Stimulated activated naive CD8-positive, alpha-beta T cell treated with anti-CD3 and anti-CD28 coated beads, Interleukin-15, amount 100 ng/mL, for 72 hours (primary cell): ENCODE results near the gene TBCD.

Experiments used
- ATAC-seq: fragments of 150-1000 bp; cut with Tn5 transposase; 2 replicates; pipeline ENCODE4 v1.10.0; 2021; ENCODE audit warnings: mild to moderate bottlenecking, moderate library complexity
- DNase-seq, 2 donors: peaks; one replicate each; pipeline ENCODE4 v3.0.0; 2021 to 2022
- H3K27ac Mint-ChIP-seq, 2 donors: one replicate each; pipeline ENCODE4 v1.8.0; 2022; ENCODE audit warnings: mild to moderate bottlenecking in 2 of 2, mixed read lengths in 2 of 2, moderate library complexity in 2 of 2
- H3K27me3 Mint-ChIP-seq: one replicate; pipeline ENCODE4 v1.8.0; 2022; ENCODE audit warnings: mixed read lengths
- H3K4me1 Mint-ChIP-seq: one replicate; pipeline ENCODE4 v1.8.0; 2022; ENCODE audit warnings: mild to moderate bottlenecking, mixed read lengths
- H3K4me3 Mint-ChIP-seq, 2 donors: one replicate each; pipeline ENCODE4 v1.8.0; 2022; ENCODE audit warnings: mild to moderate bottlenecking in 2 of 2, mixed read lengths in 2 of 2, moderate library complexity in 1 of 2
- H3K9me3 Mint-ChIP-seq, 2 donors: one replicate each; pipeline ENCODE4 v1.8.0; 2022; ENCODE audit warnings: mixed read lengths in 2 of 2

TBCD gene

GRCh38 chr17:82900741-82901140 lies 148.9 kb downstream of the TBCD start:
- ATAC-seq (no peak), DNase-seq (no peak)
- H3K4me1 Mint-ChIP-seq, result peaks cover 12% of the 10 kb centered on the region
- no peak overlapping the region for H3K4me3 Mint-ChIP-seq
- H3K27ac Mint-ChIP-seq, result no peak overlapping the region
- H3K9me3 Mint-ChIP-seq, result no peaks in the 10 kb centered on the region
- H3K27me3 Mint-ChIP-seq, result no peaks in the 10 kb centered on the region

- ATAC-seq, result no peak
- Mint-ChIP-seq H3K27ac (no peak overlapping the region), H3K4me1 (peaks cover 12% of the 10 kb centered on the region), H3K9me3 (no peaks in the 10 kb centered on the region), H3K27me3 (no peaks in the 10 kb centered on the region), H3K4me3 (no peak overlapping the region)
- DNase-seq, result no peak
Measured at GRCh38 chr17:82901356-82901755, 149.5 kb downstream of the TBCD start.

GRCh38 chr17:82901856-82902255 lies 150.0 kb downstream of the TBCD start:
- Mint-ChIP-seq H3K4me3 (no peak overlapping the region), H3K4me1 (peaks cover 12% of the 10 kb centered on the region), H3K27me3 (no peaks in the 10 kb centered on the region), H3K27ac (no peak overlapping the region), H3K9me3 (no peaks in the 10 kb centered on the region)
- DNase-seq (no peak), ATAC-seq (no peak)

- Mint-ChIP-seq H3K4me1 (peaks cover 21% of the 10 kb centered on the region), H3K4me3 (no peak overlapping the region), H3K9me3 (no peaks in the 10 kb centered on the region), H3K27ac (peak overlapping the region in 1 of 2 donors; percentile 31), H3K27me3 (no peaks in the 10 kb centered on the region)
- no peak for DNase-seq
- ATAC-seq, result no peak
Measured at GRCh38 chr17:82902972-82903874, 151.4 kb downstream of the TBCD start.

- ATAC-seq, result peak; percentile 18
- H3K4me1 Mint-ChIP-seq, result peaks cover 28% of the 10 kb centered on the region
- H3K27me3 Mint-ChIP-seq, result no peaks in the 10 kb centered on the region
- no peak overlapping the region for H3K27ac Mint-ChIP-seq
- no peak for DNase-seq
- no peaks in the 10 kb centered on the region for H3K9me3 Mint-ChIP-seq
- no peak overlapping the region for H3K4me3 Mint-ChIP-seq
Measured at GRCh38 chr17:82905130-82905529, 153.3 kb downstream of the TBCD start.

GRCh38 chr17:82907797-82908542 lies 156.1 kb downstream of the TBCD start:
- DNase-seq (no peak), ATAC-seq (no peak)
- Mint-ChIP-seq H3K27me3 (no peaks in the 10 kb centered on the region), H3K4me3 (no peak overlapping the region), H3K9me3 (no peaks in the 10 kb centered on the region), H3K27ac (peak overlapping the region in 1 of 2 donors; percentile 27), H3K4me1 (peaks cover 25% of the 10 kb centered on the region)

GRCh38 chr17:82908543-82909160 lies 156.8 kb downstream of the TBCD start:
- no peak overlapping the region for H3K27ac Mint-ChIP-seq
- no peak for DNase-seq
- peaks cover 25% of the 10 kb centered on the region for H3K4me1 Mint-ChIP-seq
- H3K4me3 Mint-ChIP-seq, result no peak overlapping the region
- H3K9me3 Mint-ChIP-seq, result no peaks in the 10 kb centered on the region
- no peak for ATAC-seq
- H3K27me3 Mint-ChIP-seq, result no peaks in the 10 kb centered on the region

- DNase-seq (peak in 1 of 2 donors; percentile 37), ATAC-seq (peak; percentile 74)
- no peak overlapping the region for H3K27ac Mint-ChIP-seq
Measured at GRCh38 chr17:82909322-82909904, 157.5 kb downstream of the TBCD start.

GRCh38 chr17:82910041-82910481 lies 158.2 kb downstream of the TBCD start:
- Mint-ChIP-seq H3K4me3 (no peak overlapping the region), H3K27ac (no peak overlapping the region), H3K27me3 (no peaks in the 10 kb centered on the region), H3K4me1 (peaks cover 25% of the 10 kb centered on the region), H3K9me3 (no peaks in the 10 kb centered on the region)
- DNase-seq (no peak), ATAC-seq (peak; percentile 10)

More at GRCh38 chr17:82909322-82909904, 157.5 kb downstream of the TBCD start:
- Mint-ChIP-seq H3K4me1 (peaks cover 25% of the 10 kb centered on the region), H3K9me3 (no peaks in the 10 kb centered on the region), H3K4me3 (peak overlapping the region; percentile 2 to 56), H3K27me3 (no peaks in the 10 kb centered on the region)

- Mint-ChIP-seq H3K27me3 (no peaks in the 10 kb centered on the region), H3K4me1 (peaks cover 27% of the 10 kb centered on the region), H3K9me3 (no peaks in the 10 kb centered on the region), H3K27ac (peak overlapping the region in 1 of 2 donors; percentile 90), H3K4me3 (peak overlapping the region in 1 of 2 donors; percentile 21)
- no peak for ATAC-seq
- no peak for DNase-seq
Measured at GRCh38 chr17:82910770-82911169, 158.9 kb downstream of the TBCD start.

- peaks cover 35% of the 10 kb centered on the region for H3K4me1 Mint-ChIP-seq
- no peak for DNase-seq
- ATAC-seq, result no peak
- peak overlapping the region; percentile 21 to 55 for H3K27ac Mint-ChIP-seq
- no peaks in the 10 kb centered on the region for H3K9me3 Mint-ChIP-seq
- H3K4me3 Mint-ChIP-seq, result no peak overlapping the region
- no peaks in the 10 kb centered on the region for H3K27me3 Mint-ChIP-seq
Measured at GRCh38 chr17:82911822-82912221, 160.0 kb downstream of the TBCD start.

- ATAC-seq (no peak), DNase-seq (no peak)
- H3K4me1 Mint-ChIP-seq, result peaks cover 33% of the 10 kb centered on the region
- H3K27me3 Mint-ChIP-seq, result no peaks in the 10 kb centered on the region
- H3K9me3 Mint-ChIP-seq, result no peaks in the 10 kb centered on the region
- no peak overlapping the region for H3K4me3 Mint-ChIP-seq
- H3K27ac Mint-ChIP-seq, result no peak overlapping the region
Measured at GRCh38 chr17:82912484-82913089, 160.7 kb downstream of the TBCD start.

- H3K27ac Mint-ChIP-seq, result no peak overlapping the region
Measured at GRCh38 chr17:82913304-82914043, 161.6 kb downstream of the TBCD start.

GRCh38 chr17:82914375-82914774 lies 162.5 kb downstream of the TBCD start:
- no peaks in the 10 kb centered on the region for H3K9me3 Mint-ChIP-seq
- no peaks in the 10 kb centered on the region for H3K27me3 Mint-ChIP-seq
- peaks cover 15% of the 10 kb centered on the region for H3K4me1 Mint-ChIP-seq
- ATAC-seq, result no peak
- DNase-seq, result no peak
- no peak overlapping the region for H3K4me3 Mint-ChIP-seq
- no peak overlapping the region for H3K27ac Mint-ChIP-seq

More at GRCh38 chr17:82913304-82914043, 161.6 kb downstream of the TBCD start:
- Mint-ChIP-seq H3K4me3 (no peak overlapping the region), H3K4me1 (peaks cover 24% of the 10 kb centered on the region), H3K9me3 (no peaks in the 10 kb centered on the region), H3K27me3 (no peaks in the 10 kb centered on the region)
- ATAC-seq (no peak), DNase-seq (no peak)
